ENCODE data around the gene RNF225.
A peak's percentile ranks its signal among the peaks of the same experiment; 100 is the strongest.
"Not testable (repeated sequence)": the region's sequence is repeated elsewhere in the genome, so short reads cannot be mapped to it uniquely, and the experiment has no call there.

The RNF225 gene

GRCh38 chr19:58400916-58401839 is 5.7 kb downstream of the RNF225 start:
- peak; percentile 9; the same call in 1 of the 2 replicates for TF ChIP-seq CTCF (conservative IDR thresholded peaks at IDR 0.05)
- peak overlapping the region; percentile 76 for H3K27ac ChIP-seq

GRCh38 chr19:58401840-58402421 is 6.5 kb downstream of the RNF225 start:
- no peak; the same call in 1 of the 2 replicates for TF ChIP-seq CTCF (conservative IDR thresholded peaks at IDR 0.05)
- peak overlapping the region; percentile 76 for H3K27ac ChIP-seq

GRCh38 chr19:58403920-58404478 is 8.5 kb downstream of the RNF225 start:
- not testable (repeated sequence) for H3K27ac ChIP-seq

GRCh38 chr19:58406818-58407657 is 11.6 kb downstream of the RNF225 start:
- peak; percentile 32 for TF ChIP-seq CTCF (conservative IDR thresholded peaks at IDR 0.05)

GRCh38 chr19:58407658-58408151 is 12.2 kb downstream of the RNF225 start:
- peak overlapping the region; percentile 92 for H3K27ac ChIP-seq
- TF ChIP-seq CTCF (conservative IDR thresholded peaks at IDR 0.05) = no peak

More at GRCh38 chr19:58406818-58407657, 11.6 kb downstream of the RNF225 start:
- peak overlapping the region; percentile 92 for H3K27ac ChIP-seq

- peak within 1 kb of the TSS; percentile 92 for H3K27ac ChIP-seq
- TF ChIP-seq CTCF (conservative IDR thresholded peaks at IDR 0.05) = 0 out of 2 replicates have a peak, but pooled peaks have one; percentile 10
Measured at GRCh38 chr19:58408152-58409009, 12.9 kb downstream of the RNF225 start, which contains the start of gene ZNF584. ZNF584 (plus strand) TSS chr19:58408649; CDS start chr19:58409148, 499 bp downstream.

All from VCaP (cell line).